A673 (cell line): ENCODE measurements around the gene RNF111.

Experiments used
- EZH2 ChIP-seq: fragments of 200-600 bp; sonication (generic); IDR thresholded peaks from 2 replicates; pipeline ENCODE4 v1.6.1; 2017; ENCODE audit warnings: borderline replicate concordance, low read depth, mild to moderate bottlenecking, mixed read lengths, antibody characterized with exemption, low read length; ENCODE audit not compliant: poor library complexity, severe bottlenecking
- TF ChIP-seq, protein P1 (sequence below): fragments of 300-800, 200-600 bp; sonication (generic); conservative IDR thresholded peaks from 2 replicates; pipeline ENCODE4 v1.5.1; 2017; ENCODE audit warnings: low read depth, mild to moderate bottlenecking, antibody characterized with exemption, low read length, moderate library complexity, mixed read lengths

DNA sequence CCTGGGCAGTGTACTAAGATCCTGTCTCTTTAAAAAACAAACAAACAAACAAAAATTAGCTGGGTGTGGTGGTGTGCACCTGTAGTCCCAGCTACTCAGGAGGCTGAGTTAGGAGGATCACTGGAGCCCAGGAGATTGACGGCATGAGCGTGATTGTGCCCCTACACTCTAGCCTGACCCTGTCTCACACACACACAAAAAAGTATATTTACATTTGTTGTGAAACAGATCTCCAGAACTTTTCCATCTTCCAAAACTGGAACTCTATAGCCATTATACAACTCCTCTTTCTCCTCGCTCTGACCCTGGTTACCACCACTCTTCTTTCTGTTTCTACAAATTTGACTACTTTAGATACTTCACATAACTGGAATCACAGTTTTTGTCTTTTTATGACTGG, 61.4 kb downstream of the RNF111 start:
- no peak for TF ChIP-seq EZH2
- TF ChIP-seq, protein P1, sequence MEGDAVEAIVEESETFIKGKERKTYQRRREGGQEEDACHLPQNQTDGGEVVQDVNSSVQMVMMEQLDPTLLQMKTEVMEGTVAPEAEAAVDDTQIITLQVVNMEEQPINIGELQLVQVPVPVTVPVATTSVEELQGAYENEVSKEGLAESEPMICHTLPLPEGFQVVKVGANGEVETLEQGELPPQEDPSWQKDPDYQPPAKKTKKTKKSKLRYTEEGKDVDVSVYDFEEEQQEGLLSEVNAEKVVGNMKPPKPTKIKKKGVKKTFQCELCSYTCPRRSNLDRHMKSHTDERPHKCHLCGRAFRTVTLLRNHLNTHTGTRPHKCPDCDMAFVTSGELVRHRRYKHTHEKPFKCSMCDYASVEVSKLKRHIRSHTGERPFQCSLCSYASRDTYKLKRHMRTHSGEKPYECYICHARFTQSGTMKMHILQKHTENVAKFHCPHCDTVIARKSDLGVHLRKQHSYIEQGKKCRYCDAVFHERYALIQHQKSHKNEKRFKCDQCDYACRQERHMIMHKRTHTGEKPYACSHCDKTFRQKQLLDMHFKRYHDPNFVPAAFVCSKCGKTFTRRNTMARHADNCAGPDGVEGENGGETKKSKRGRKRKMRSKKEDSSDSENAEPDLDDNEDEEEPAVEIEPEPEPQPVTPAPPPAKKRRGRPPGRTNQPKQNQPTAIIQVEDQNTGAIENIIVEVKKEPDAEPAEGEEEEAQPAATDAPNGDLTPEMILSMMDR = no peak
